Stimulated activated CD4-positive, alpha-beta T cell treated with anti-CD3 and anti-CD28 coated beads, TNF-alpha, amount 100 ng/mL, for 48 hours (primary cell): ENCODE measurements around the gene GRIA2.
"Not testable (repeated sequence)": the region's sequence is repeated elsewhere in the genome, so short reads cannot be mapped to it uniquely, and the experiment has no call there.

ENCODE experiments used
- DNase-seq, 3 donors: peaks; one replicate each; pipeline ENCODE4 v3.0.0-alpha.2; 2020; ENCODE audit warnings: low read depth in 3 of 3

Gene GRIA2

GRCh38 chr4:157220371-157220881, at the start of gene GRIA2:
GRIA2 (plus strand) TSS chr4:157220728; CDS start chr4:157221043, 315 bp downstream.
- no peak for DNase-seq

DNA sequence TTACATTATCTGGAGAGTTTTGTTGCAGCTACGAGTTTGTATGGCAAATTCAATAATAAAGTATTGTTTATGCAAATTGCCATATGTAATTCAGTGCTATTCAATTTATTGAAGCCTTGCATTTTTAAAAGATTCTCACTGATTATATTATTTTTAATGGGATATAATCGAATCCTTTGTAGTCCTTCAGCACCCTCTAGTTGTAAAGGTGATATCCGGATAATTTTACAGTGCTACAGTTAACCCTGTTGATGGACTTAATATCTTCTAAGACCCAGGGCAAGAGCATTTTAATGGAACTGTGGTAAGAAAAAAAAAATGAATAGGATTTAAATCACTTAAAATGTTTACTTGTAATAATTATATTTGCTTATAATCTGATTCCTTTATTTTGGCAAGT, 48.5 kb upstream of the GRIA2 start:
- no peak for DNase-seq

GRCh38 chr4:157180268-157180667, 40.3 kb upstream of the GRIA2 start:
- not testable (repeated sequence) for DNase-seq

DNA sequence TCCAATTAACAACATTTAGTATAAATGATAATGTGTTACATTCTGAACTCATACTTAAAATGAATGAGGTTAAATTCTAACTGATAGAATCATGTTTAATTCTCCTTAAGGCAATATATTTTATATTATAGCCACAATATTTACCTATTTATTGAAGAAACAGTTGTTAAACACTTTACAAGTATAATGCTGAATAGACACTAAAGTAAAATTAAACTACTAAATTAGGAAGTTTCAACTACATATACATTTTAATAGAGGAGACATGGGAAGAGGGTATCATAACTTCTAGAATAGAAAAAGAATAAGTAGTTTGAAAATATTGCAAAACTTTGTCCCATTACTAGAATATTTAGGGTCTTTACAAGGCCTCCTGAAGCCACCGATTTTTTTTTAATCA, 36.2 kb upstream of the GRIA2 start:
- no peak for DNase-seq

DNA sequence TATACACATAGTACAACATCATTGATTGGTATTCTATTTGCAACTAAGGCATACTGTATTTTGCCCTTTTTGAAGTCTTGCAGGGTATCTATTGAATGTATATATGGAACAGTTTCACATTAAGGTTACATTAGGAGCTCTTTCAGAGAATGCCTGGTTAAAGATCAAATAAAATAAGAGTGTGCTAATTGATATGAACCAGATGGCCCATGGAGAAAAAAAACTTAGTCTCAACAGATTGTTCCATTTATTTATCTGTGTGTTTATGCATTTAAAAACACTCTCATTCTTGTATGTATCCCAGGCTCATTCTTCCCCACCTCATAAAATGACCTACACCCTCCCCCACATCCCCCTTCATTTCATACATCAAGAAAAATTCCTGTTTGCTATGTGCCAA, 35.2 kb upstream of the GRIA2 start:
- DNase-seq = no peak

DNA sequence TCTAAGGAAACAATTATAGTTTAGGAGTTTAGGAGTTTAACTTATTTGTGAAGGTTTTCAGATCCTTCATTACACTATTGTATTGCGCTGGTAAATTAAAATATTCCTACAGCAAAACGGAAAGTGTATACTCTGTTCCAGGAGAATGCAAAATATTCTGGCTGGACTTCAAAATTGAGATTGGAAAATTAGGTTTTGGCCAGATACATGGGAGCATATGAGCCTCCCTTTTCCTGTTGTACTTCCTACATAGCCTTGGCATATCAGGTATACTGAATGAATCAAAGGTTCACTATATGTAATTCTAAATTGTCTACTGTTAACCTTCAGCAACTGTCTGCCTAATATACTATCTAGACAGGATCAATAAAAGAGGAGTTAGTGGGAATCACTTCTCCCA, 25.2 kb upstream of the GRIA2 start:
- DNase-seq = no peak

- DNase-seq = no peak
Observed at GRCh38 chr4:157196046-157196445, 24.5 kb upstream of the GRIA2 start.

DNA sequence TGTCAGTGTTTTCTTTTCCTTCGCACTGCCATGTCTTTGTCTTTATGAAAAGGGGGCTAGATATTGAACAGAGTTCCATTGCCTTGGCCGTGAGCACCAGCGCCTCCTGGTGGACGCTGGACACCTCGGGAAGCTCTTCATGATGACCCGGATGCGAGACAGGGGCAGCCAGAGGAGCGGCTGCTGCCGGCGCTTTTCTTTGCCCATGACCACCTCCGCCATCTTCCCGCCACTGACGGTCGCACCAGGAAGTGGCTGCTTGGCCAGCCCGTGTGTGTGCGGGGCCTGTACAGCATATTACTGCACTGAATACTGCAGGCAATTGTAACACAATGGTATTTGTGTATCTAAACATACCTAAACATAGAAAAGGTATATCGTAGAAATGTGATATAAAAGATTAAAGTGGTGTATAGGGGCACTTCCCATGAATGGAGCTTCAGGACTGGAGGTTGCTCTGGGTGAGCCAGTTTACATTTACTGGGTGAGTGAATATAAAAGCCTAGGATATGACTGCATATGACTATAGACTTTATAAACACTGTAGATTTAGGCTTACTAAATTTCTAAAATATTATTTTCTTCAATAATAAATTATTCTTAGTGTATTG, 15.8 kb upstream of the GRIA2 start:
- no peak for DNase-seq

DNA sequence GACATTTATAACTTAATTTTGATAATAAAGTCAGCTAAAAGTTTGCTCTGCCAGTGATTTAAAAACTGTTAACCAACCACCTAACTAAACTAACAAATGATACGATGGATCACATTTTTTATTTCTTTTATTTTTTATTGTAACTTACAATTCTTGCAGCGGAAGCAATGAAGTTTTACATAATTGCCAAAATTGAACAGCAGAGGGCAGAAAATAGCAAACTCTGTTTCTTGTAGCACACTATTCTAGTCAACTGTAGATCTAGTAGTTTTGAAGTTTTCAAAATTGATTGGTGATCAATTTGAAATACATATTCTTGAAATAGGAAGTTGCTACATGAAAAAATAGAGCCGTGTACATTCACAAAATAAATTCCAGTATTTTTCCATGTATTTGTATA, 2.8 kb upstream of the GRIA2 start:
- no peak for DNase-seq

DNA sequence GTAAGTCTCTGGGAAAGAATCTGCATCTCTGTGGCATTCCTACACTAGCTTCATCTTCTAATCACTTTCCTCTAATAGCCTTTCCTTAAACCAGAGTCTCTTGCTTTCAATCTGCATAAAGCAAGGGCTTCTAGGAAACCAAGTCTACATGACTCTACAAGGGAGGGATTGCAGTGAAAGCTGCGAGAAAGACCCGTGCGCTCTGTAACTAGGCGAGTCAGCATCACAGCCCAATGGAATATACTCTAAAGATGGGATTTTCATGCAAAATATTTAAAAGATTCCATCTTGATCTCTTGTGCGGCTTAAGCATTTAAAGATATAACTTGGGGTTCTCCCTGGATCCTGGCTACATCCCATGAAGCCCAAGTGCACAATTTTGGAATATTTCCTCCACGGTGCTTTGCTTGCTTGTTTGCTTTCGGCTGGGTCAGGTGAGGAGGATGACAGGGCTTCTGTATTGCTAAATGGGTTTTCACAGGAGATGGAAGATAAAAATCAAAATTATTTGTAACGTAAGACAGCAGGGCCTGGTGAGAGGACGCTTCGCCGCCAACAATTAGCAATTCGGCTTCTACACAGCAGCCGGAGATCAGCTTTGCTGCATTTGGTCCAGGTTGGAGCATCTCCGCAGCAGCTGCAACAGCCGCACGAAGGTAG, 687 bp upstream of the GRIA2 start:
- no peak for DNase-seq

DNA sequence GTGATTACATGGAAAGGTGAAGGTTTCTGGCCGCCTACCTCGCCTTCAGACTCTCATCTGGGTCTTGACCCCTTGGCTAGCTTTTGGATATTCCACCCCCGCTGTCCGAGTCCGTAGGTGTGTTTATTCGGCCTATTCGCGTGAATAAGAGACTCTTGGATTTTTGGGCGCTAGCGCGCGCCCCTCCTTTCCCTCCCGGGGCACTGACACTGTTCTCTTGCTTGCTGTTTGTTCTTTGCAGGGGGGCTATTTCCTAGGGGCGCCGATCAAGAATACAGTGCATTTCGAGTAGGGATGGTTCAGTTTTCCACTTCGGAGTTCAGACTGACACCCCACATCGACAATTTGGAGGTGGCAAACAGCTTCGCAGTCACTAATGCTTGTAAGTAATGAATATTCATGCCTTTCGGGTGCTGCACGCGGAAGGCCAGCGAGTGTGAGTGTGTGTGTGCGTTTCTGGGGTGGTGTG, 932 bp downstream of the GRIA2 start:
- no peak for DNase-seq

GRCh38 chr4:157221895-157222770, 1.6 kb downstream of the GRIA2 start:
- no peak for DNase-seq

DNA sequence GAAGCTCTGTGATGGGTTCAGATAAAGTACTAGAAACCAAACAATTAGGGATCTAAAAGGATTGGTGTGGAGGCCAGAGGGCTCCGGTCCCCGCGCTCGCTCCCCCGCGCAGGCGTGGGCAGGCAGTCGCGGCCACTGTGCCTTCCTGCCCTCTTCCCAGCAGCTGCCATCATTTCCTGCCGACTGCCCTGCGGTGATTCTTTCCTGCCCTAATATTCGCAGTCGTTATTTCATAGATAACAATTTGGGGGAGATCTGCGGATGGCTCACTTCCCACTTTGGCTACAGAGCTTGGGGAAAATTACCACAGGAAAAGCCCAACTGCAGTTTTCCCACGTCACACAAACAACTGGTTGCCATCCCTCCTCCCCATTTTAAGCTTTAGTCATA, 2.2 kb downstream of the GRIA2 start:
- no peak for DNase-seq

DNA sequence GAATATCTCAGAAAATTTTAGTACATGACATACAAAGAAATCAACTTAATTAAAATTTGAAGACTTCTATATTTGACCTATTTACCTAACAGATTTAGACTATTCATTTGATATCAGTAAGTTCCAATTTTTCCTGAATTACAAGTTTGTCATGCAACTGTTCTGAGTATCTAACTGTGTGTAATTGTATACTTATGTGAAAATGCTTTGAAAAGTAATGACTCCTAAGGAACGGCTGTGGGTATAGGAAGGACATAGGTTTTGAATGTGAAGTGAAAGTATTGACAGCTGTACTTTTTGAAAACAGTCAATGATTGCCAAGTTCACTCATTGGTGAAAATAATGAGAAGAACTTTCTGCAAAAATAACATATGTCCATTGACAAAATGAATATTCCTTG, 2.9 kb downstream of the GRIA2 start:
- DNase-seq = no peak

GRCh38 chr4:157225096-157225495, 4.6 kb downstream of the GRIA2 start:
- no peak for DNase-seq

GRCh38 chr4:157226035-157226434, 5.5 kb downstream of the GRIA2 start:
- DNase-seq = no peak

GRCh38 chr4:157226601-157227000, 6.1 kb downstream of the GRIA2 start:
- DNase-seq = no peak

DNA sequence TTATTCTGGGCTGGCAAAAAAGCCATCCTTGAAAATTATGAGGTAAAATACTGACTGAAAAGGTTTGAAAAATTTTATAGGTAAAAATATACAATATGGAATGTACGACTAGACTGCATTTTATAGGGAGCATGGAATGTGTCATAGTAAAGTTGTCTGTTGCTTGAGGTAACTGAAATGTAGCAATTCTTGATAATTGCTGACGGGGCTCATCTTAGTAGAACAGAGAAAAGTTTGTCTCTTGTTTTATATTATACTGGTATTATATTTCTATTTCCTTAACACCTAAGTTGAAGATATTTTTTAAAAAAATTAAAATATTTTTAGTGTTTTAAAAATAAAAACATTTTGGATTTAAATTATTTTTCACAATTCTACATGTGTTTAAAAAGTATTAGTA, 11.0 kb downstream of the GRIA2 start:
- DNase-seq = no peak

DNA sequence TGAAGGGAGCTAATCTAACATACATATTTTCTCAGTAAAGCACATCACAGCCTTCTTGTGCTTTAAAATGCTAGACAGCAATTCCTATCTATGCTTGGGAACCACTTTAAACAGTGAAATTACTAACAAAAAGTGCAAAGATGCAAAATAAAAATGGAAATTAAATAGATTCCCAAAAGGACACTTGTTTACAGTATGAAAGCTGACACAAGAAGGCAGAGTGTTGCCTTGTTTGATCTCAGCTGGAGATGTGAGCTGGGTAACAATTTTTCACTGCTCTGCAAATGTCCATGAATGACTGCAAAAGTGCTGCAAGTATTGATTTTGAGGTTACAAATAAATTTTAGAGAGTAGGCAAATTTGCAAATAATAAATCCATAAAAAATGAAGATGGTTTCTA, 22.3 kb downstream of the GRIA2 start:
- no peak for DNase-seq

DNA sequence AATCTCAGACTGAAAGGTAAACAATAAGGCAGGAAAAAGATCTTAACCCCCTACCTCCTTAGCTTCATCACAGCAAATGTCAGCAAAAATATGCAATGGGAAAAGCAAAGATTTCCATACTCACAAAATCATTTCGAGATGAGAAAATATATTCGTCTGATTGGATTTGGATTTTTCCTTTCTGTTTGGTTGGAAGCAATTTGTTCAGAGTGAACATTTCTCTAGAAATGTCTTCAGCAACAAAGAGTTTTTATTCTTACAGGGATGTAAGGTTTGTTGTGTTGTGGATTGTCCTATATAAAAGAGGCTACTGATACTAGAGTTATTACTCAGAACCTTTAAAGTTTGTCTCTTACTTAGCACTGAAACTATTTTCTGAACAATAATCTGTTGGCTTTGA, 23.8 kb downstream of the GRIA2 start:
- no peak for DNase-seq

- no peak for DNase-seq
Observed at GRCh38 chr4:157245351-157245750, 24.8 kb downstream of the GRIA2 start.

GRCh38 chr4:157246964-157247363, 26.4 kb downstream of the GRIA2 start:
- no peak for DNase-seq

DNA sequence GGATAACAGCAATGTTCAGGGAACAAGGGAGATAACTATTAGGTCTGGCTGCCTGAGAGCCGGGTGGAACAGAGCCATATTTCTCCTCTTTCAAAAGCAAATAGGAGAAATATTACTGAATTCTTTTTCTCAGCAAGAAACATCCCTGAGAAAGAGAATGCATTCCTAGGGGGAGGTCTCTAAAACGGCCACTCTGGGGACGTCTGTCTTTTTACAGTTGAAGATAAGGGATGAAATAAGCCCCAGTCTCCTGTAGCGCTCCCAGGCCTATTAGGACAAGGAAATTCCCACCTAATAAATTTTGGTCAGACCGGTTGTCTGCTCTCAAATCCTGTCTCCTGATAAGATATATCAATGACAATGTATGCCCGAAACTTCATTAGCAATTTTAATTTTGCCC, 37.6 kb downstream of the GRIA2 start:
- not testable (repeated sequence) for DNase-seq
